Activated T-cell treated with anti-CD3 and anti-CD28 coated beads for 4 hours (primary cell): ENCODE measurements around the gene NPSR1.
"Not testable (repeated sequence)": the region's sequence is repeated elsewhere in the genome, so short reads cannot be mapped to it uniquely, and the experiment has no call there.

Experiments
- DNase-seq: peaks from one replicate; pipeline ENCODE4 v3.0.0-alpha.2; 2020

The NPSR1 gene

GRCh38 chr7:34878944-34879735, 221.1 kb downstream of the NPSR1 start:
- not testable (repeated sequence) for DNase-seq

- DNase-seq: no peak
Measured at GRCh38 chr7:34879871-34880270, 221.9 kb downstream of the NPSR1 start.

GRCh38 chr7:34883855-34884254, 225.8 kb downstream of the NPSR1 start:
- not testable (repeated sequence) for DNase-seq

GRCh38 chr7:34886856-34887255, 228.8 kb downstream of the NPSR1 start:
- DNase-seq: no peak

- DNase-seq: no peak
Measured at GRCh38 chr7:34889951-34890350, 231.9 kb downstream of the NPSR1 start.

GRCh38 chr7:34895202-34895601, 237.2 kb downstream of the NPSR1 start:
- no peak for DNase-seq
